Retina (tissue), 1 donor: Measurements from ENCODE around the gene API5.

Source experiments
- DNase-seq: peaks from one replicate; pipeline ENCODE4 v3.0.0-alpha.2; 2016

The API5 gene

GRCh38 chr11:43360361-43361032 is 48.7 kb downstream of the API5 start:
- DNase-seq: no peak

GRCh38 chr11:43366677-43367076 is 54.9 kb downstream of the API5 start:
- no peak for DNase-seq

- DNase-seq: no peak
Measured at GRCh38 chr11:43367382-43368178, 55.8 kb downstream of the API5 start.

DNA sequence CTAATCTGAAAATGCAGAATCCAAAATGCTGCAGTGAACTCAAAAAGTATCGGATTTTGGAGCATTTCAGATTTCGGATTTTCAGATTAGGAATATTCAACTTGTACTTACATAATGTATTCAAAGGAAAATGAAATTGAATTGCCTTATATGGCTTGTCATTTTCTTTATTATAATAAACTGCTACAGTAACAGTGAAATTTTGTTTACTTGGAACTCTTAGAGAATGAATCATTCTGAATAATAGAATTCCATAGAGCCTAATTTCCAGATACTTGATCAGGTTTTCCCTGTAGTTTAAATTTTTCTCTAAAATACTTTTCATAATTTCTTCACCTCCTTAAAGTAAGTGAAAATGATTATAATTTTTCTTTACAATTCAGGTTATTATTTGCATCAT is 64.3 kb downstream of the API5 start:
- DNase-seq: no peak

DNA sequence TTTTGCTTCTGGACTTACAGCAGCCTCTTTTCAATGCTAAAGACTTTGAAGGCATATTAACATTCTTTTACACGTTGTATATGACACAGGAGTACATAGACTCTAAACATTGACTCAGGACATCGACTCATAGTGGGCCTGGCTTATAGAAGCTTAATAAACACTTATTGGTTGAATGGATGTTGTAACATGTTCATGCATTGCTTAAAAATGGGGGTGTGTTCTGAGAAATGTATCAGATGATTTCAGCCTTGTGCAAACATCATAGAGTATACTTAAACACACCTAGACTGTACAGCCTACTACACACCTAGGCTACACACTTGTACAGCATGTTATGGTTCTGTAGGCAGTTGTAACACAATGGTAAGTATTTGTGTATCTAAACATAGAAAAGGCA is 64.8 kb downstream of the API5 start:
- no peak for DNase-seq

- no peak for DNase-seq
Measured at GRCh38 chr11:43377389-43377788, 65.6 kb downstream of the API5 start.

GRCh38 chr11:43378897-43379296 is 67.1 kb downstream of the API5 start:
- DNase-seq: no peak

DNA sequence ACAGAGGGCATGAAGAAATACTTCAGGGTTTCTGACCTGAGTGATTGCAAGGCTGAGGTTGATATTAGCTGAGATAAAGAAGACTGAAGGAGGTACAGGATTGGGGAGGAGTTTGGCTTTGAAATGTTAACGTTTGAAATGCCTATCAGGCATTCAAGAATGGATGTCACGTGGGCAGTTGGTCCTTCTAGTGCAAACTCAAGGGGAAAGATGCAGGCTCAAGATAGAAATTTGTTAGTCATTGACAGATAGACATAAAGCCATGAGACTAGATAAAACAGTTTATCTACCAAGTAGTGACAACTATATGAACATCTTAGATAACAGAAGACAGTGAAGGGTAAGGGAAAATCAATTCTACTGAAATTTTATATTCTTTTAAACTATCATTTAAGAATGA is 70.0 kb downstream of the API5 start:
- DNase-seq: no peak

DNA sequence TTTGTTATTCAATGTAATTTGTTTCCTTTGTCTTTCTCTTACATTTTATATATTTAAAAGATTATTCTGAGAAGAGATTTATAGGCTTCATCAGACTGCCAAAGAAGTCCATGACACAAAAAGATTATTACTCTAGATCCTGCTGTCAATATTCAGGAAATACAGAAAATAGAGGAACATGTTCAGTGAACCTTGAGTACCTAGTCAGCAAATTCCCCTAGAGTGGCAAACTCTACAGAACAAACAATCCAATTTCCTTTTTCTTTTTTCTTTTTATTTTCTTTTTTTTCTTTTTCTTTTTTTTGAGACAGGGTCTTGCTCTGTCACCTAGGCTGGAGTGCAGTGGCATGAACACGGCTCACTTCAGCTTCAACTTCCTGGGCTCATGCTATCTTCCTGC is 70.8 kb downstream of the API5 start:
- DNase-seq: no peak

DNA sequence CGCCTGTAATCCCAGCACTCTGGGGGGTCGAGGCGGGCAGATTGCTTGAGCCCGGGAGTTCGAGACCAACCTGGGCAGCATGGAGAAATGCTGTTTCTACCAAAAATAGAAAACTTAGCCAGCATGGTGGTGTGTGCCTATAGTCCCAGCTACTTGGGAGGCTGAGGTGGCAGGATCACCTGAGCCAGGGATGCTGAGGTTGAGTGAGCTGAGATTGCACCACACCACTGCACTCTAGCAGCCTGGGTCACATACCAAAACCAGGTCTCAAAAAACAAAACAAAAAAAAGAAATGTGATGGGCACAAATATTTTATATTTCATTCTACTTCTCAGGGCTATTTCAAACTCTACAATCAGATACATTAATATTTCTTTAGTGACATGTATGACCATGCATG is 72.6 kb downstream of the API5 start:
- no peak for DNase-seq

GRCh38 chr11:43392713-43393112 is 80.9 kb downstream of the API5 start:
- DNase-seq: no peak

- no peak for DNase-seq
Measured at GRCh38 chr11:43393765-43394355, 82.1 kb downstream of the API5 start.
